Midbrain (tissue), 1 donor: ENCODE data around the gene TERC.

ENCODE experiments used
- DNase-seq: peaks from one replicate; lab custom pipeline; 2025; lab: John Stamatoyannopoulos, UW

TERC gene

DNA sequence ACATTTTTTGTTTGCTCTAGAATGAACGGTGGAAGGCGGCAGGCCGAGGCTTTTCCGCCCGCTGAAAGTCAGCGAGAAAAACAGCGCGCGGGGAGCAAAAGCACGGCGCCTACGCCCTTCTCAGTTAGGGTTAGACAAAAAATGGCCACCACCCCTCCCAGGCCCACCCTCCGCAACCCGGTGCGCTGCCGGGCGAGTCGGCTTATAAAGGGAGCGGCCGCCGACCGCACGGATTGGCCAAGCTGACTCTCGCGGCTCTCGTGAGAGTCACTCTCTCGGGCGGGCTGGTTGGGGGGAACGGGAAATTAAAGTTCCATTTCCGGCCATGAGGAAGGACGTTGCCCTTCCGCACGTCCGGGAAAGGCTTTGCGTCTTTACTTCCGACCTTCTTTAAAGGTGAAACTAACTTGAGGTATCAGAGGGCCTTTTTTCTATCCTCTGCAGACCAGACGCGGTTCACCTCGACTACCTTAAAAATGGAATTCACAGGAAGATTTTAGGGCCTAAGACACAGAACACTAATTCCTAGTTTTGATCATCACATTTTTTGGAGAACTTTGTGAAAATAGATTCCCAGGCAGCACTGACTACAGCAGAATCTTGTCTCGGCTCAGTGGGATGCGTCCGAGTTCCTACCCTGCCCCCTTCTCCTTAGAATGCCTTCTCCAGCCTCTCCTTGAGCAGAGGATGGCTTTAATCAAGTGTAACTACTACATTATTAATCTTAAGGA is at the start of gene TERC:
Gene TERC (minus strand): TSS at position 179 of the 731 bp plus-strand sequence.
- peak; percentile 90 for DNase-seq

DNA sequence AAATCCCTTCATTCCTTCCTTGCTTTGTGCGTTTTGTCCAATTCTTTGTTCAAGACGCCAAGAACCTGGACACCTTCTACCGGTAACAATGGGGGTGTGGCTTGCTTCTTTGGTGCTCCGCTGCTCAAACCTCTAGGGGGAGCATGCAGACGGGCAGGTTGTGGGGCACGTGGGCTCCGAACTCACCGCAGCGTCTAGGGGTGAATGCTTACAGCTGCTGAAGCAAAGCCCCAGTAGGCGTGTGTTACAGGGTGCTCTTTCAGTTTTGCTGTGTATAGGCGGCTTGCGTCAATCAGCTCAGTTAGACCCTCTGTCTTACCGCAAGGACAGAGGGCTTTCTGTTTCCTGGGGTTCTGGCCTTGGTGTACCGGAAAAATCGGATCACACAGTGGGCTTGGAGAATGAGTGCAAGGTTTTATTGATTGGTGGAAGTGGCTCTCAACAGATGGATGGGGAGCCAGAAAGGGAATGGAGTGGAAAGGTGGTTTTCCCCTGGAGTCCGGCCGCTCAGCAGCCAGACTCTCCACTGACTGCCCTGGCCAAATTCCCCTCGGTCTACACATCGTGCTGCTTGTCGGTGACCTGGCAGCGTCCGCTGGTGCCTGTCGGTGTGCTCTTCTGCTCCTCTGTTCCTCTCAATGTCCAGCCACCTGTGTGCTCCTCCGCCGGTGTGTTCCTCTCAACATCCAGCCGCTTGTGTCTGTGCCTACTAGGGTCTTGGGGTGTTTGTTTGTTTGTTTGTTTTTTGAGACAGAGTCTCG is 49.1 kb upstream of the TERC start:
- peak; percentile 11 for DNase-seq

DNA sequence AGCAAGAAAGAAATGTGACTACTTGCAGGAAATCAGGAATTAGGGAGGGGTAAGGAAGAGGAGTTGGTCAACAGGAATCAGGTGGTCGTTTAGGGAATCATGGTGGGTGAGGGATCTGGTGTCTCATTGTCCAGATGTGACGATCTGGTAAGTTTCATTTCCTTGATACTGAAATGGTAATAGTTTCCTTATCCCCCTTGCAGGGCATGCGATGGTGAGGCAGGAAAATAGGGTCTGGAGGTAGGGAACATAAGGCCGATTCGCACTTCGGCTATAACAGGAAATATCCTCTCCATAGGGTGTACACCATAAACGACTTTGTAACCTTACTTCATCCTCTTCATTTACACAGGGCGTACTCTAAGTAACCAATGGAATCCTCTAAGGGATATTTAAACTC is 48.4 kb upstream of the TERC start:
- DNase-seq = no peak

DNA sequence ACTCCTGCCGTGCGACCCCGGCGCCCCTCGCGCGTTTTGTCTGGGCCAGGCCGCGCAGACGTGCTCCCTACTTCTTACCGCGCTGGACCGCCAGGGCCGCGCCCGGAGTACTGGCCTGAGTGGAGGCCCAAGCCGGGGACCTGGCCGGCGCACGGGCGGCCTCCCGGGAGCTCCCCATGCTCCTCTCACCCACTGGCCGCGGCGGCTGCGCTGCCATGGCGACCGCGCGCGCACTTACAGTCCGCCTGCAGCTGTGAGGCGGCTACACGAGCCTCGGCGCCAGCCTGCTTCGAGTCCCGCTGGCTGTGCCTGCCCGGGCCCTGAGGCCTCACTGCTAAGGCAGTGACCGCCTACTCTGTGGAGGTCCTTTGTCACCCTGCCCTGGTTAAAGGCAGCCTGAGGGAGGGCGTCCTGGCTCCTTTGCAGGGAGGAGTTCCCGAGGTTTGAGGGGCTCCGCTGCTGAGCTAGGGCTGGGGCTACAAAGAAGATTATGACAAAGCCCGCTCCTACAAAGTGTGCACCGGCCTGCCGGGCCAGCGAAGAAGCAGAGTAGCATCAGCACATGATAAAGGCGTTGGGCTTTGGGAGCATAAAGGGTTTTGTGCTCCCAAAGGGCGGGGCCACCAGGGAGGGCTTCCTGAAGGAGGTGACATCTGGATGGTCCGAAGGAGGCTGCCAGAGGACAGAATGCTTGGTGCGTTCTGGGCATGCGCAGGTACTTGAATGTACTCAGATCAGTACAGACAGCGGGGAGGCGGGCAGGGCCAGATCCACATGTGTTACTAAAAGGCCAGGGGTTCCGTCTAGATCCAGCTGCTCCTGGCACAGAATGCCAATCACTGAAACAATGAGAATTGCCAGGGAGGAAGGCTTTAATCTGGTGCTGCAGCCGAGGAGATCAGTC is 47.7 kb upstream of the TERC start, which contains the start of the genes LRRC34 and LRRIQ4:
Gene LRRC34 (minus strand): TSS at position 573 of the 904 bp plus-strand sequence. CDS start 356 bp downstream, at position 217.
Gene LRRIQ4 (plus strand): TSS at position 539 of the 904 bp plus-strand sequence. CDS start 9,052 bp downstream, outside the sequence.
- peak; percentile 66 for DNase-seq

DNA sequence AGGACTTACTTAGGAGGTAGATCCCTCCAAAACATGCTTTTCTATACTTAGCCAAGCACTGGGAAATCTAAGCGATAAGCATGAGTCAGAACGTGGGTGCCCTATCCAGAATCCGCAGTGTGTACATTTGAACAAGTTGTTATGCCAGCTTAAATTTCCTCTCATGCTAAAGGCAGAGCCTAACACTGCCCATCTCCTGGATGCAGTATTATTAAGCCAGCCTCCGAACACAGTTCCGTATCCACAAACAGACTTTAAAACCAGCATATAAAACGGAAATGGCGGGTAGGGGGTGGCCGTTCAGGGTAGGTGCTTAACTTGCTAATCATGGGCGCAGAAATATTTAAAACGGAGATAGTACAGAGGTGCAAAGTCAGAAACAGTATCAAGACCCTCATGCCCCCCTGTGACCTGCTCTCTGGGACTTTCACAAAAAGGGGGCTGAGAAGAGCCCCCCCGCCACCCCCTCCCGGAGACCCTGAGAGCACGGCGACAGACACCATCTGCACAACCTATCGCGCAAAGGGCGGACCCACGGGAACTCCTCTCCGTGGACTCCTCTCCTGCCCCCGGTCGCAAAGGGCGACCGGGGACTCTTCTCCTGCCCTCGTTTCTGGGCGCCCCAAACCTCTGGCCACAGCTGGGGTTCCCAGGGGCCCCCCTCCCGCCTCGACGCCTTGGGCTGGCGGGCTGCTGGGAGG is 46.9 kb upstream of the TERC start:
- peak; percentile 21 for DNase-seq

DNA sequence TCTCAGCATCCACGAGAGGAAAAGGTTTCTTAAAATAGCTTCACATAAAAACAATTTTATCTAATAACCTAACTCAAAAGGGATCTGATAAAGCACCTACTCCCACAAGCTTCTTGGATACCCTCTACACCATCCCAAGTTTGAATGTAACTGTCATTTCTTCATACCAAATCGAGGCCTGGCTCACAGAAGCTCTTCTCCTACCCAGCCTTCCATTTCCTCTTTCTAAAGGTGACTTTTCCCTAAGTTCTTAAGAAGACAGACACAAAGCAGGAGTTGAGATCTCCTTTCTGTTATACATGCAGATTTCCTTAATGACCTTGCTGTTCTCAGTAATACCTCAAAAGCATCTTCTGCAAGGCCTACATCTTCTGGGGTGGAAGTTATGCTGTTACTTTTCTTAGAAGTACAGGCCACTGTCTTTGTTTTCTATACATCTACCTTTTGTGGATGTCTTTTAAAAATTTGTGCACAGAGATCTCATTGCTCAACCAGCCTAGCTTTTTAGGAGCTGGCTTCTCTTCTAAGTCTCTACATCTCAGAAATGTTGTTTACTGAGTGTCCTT is 44.5 kb upstream of the TERC start:
- no peak for DNase-seq

DNA sequence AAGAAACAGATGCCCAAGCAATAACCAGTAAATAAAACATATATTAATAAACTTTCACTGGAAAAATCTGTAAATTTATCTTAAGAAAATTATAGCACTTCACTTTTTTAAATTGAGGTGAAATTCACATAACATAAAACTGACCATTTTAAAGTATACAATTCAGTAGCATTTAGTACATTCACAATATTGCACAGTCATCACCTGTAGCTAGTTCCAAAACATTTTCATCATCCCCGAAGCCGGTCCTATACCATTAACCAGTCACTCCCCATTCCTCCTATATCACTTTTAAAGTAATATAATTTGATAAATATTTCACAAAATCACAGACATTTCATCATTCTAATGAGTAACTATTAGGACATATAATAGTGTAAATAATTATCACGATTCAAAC is 39.8 kb upstream of the TERC start:
- no peak for DNase-seq

DNA sequence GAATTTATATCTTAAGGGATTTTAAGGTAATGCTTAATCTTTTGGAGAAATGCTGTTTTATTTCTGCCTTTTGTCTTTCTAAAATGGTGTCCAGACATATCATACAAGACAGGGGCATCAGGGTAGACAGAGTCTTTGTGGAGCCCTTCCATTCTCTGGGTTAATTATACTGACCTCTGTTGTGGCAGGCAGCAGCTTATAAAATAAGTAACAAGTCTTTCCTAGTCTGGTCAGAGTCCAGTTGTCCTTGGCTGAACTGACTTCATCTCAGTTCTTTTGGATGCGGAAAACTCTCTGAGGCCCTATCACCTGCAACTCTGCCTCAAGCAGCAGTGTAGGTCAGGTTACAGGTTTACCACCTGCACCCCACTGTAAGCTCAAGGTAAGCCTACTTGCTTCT is 27.5 kb upstream of the TERC start:
- no peak for DNase-seq

DNA sequence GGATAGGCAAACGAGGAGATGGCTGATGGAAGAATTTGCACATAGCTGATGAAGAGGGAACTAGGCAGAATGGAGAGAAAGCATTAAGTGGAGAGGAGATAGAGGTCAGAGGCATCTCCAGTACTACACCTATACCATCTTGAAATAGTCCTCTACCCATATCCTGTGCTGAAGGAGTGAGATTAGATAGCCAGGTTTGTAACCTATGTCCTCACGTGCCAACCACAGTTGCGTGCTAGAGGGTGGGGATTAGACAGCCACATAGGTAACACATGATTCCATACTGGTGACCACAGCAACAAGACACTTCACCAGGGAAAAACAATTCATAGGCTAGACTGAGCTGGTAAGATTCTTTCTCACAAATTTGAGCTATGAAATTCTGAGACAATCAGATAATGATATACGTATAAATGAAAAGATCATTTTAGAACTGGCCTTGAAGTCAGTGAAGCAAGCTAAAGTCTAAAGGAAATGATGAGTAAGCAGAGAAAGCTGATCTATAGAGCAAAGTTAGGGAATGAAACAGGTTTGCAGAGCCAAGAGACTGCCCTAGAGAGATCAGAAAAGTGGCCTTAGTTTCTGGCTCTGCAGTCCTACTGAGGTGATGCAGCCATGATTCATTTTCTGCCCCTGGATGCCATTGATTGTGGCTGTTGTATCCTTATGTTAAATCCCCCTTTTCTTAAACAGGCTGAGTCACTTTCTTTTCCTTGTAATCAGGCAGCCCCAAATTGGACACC is 26.0 kb upstream of the TERC start:
- no peak for DNase-seq

DNA sequence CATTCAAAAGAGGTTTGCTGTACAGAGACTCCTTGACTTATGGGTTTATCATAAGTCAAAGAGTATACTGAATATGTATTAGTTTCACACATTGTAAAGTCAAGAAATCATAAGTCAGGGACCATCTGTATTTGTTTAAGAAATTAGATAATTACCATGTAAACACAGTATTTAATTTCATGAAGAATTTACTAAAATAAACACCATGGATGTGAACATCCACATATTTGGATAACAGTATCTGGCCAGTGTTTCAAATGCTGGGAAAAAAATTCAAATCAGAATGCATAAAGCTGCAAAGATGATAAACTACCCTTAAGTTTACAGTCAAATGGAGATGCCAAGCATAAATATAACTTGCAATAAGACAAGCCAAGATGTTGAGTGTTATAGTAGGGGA is 25.4 kb upstream of the TERC start:
- DNase-seq = no peak

DNA sequence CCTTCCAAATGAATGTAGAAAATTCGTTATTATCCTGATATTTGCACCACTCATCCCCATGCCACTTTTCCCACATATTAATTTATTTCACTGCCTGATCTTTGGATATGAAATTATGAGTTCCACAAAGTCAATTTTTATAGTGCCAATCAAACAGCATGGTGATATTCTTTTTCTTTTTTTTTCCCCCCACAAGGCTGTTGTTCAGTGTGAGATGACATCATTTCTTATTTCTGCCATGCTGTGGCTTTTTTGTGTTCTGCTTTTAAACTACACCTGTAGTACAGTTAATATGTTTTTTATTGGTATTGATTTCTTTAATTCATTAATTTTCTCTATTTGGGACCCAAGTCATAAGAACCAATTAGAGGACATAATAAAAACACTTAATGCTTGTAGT is 22.9 kb upstream of the TERC start:
- no peak for DNase-seq

DNA sequence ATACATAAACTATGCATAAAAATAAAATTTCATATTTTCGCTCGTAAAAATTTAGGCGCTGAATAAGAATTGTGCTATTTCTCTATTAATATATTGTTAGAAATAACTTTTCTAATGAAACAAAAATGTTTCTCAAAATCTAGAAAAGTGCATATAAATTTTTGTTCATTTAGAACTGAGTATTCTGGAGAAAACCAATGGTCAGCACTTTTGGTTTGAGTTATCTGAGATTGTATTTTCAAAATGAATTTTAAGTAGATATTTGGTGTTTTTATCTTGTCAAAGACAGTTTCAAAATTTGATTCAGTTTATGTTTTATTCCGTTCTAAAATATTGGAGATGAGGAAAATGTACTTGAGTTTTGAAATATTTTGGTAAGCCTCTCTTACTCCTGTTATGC is 22.3 kb upstream of the TERC start:
- no peak for DNase-seq

DNA sequence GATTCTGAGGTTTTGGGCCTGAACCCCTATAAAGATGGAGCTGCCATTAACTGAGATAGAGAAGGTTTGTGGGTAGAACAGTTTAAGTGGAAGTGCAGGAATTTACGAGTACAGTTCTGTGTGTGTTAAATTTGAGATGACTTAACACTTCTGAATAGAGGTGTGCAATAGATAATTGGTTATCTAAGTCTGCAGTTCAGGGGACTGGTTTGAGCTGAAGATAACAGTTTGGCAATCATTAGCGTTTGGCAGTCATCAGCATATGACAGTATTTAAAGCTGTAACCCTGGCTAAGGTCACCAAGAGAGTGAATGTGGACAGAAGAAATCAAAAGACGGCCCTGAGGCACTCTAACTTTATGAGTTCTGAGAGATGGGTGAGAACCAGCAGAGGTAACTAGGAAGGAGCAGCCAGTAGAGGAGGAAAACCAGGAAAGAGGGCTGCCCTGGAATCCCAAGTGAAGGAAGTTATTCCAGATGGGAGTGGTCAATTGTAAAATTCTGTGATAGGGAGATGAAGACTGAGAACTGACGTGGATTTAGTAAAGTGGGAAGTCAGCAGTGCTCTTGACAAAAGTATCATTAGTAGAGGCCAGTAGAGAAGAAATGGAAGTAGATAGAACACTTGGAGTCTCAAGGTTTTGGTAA is 16.5 kb upstream of the TERC start:
- no peak for DNase-seq

DNA sequence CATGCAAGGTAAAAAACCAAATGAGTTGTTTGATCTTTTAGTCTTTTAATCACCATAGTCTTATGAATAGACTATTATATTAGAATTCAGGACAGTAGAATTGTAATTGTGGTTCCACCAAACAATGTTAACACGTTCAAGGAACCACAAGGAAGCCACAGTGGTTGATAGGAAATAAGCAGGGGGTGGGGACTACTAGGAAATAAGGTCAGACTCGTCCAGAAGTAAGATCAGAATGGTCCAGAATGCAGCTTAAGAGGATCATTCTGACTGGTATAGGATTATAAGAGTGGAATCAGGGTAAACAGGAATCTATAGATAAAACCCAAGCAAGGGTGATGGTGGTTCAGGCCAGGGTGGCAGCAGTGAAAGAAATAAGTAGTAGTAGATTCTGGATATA is 15.9 kb upstream of the TERC start:
- no peak for DNase-seq

DNA sequence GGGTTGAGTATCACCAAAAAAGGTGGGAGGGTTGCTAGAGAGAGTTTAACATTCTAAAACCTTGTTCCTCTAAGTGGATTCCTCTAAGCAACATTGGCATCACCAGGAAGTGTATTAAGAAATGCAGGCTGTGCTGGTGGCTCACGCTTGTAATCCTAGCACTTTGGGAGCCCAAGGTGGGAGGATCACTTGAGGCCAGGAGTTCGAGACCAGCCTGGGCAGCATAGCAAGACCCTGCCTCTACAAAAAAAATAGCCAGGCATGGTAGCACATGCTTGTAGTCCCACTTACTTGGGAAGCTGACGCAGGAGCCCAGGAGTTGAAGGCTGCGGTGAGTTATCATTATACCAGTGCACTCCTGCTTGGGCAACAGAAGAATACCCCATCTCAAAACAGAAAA is 13.0 kb upstream of the TERC start:
- no peak for DNase-seq

DNA sequence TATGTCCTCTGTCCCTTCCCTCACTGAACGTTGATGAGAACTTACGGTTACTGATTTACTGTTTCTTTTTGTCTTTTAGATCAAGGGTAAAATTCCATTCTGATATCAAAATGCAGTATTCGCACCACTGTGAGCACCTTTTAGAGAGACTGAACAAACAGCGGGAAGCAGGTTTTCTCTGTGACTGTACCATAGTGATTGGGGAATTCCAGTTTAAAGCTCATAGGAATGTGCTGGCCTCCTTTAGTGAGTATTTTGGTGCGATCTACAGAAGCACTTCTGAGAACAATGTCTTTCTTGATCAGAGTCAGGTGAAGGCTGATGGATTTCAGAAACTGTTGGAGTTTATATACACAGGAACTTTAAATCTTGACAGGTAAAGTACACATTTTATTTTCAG is 9.3 kb upstream of the TERC start:
- DNase-seq = no peak

DNA sequence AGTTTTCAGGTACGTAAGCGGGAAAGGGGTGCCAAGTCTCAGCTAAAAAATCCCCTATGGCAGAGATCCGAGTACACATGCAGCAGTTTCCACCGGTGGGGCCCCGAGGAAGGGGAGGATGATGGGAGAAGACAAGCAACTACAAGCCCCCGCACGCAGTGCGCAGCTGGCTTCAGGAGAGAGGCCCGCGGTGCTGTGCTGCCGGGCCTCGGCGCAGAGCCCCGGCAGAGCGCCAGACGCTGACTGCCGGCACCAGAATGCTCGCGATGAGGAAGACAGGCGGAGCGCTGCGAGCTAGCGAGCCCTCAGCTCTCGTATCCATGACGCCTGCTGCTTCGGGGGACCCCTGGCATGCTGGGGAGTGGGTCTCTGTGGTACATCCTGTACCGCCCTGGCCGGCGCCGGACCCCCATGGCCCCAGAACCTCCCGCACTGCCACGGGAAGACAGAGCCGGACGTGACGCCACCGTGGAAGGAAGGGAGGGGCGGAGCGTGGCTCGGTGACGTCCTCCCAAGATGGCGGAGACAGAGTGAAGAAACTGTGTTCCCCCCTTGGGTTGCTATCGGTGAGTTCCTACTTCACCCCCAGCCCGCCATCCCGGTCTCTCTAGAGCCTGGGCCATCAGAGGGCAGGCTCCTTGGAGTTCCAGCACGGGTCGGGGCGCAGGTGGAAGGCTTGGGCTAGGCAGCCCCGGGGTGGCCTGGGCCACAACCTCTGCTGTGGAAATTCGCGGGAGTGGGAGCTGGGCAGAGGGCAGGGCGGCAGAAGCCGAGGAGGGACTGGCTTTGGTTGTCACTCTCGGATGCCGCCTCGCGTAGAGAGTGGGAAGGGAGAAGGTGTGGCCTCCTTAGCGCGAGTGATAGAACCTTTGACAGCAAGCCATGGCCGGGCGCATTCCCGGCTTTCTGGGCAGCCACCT is 8.3 kb upstream of the TERC start, which contains the start of gene MYNN:
Gene MYNN (plus strand): TSS at position 500 of the 920 bp plus-strand sequence. CDS start 900 bp downstream, outside the sequence.
- peak; percentile 94 for DNase-seq

DNA sequence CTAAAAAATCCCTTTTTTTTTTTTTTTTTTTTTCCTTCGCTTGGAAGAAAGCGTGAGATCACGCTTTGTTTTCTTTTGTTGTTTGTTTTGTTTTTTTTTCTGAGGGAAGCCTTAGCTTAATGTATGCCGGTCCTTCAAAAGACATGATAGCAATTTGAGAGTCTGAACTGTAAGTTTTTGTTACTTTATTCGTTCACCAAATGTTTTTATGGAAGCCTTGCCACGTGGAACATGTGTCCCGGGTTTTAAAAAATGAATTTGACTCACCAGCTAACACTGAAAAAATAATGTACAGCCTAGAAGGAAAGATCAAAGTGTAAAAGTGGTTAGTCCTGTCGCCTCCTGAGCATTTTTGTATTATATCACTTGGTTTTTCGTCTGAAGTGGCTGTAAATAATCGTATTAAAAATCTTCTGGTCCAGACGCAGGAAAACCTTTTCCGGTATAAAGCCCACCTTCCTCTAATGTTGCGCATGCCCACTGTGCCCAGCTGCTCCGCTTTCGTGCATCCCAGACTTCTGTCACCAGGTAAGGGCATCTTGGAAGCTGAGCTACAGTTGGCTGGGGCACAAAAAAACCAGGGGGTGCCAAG is 7.5 kb upstream of the TERC start:
- DNase-seq = peak; percentile 89
